Glutamatergic neuron (in vitro differentiated cells): ENCODE results near the gene STON2. TPM values are rescaled to one million over a fixed set of nuclear protein-coding genes. Genes with fewer than 3 reads are reported as not detected.

Experiments
- DNase-seq: peaks from one replicate; pipeline ENCODE4 v3.0.0; 2022
- H3K27ac Mint-ChIP-seq: one replicate; pipeline ENCODE4 v1.8.0; 2020; ENCODE audit warnings: mild to moderate bottlenecking, mixed read lengths, inconsistent platforms; ENCODE audit not compliant: unreplicated experiment
- H3K27me3 Mint-ChIP-seq: one replicate; pipeline ENCODE4 v1.8.0; 2020; ENCODE audit warnings: mild to moderate bottlenecking, moderate library complexity, mixed read lengths, inconsistent platforms; ENCODE audit not compliant: unreplicated experiment
- H3K36me3 Mint-ChIP-seq: one replicate; pipeline ENCODE4 v1.8.0; 2020; ENCODE audit warnings: mild to moderate bottlenecking, mixed read lengths, inconsistent platforms; ENCODE audit not compliant: unreplicated experiment
- H3K4me1 Mint-ChIP-seq: one replicate; pipeline ENCODE4 v1.8.0; 2020; ENCODE audit warnings: mild to moderate bottlenecking, low read depth, mixed read lengths, inconsistent platforms; ENCODE audit not compliant: unreplicated experiment
- H3K4me3 Mint-ChIP-seq: one replicate; pipeline ENCODE4 v1.8.0; 2020; ENCODE audit warnings: mild to moderate bottlenecking, mixed read lengths, inconsistent platforms; ENCODE audit not compliant: unreplicated experiment
- H3K9me3 Mint-ChIP-seq: one replicate; pipeline ENCODE4 v1.8.0; 2020; ENCODE audit warnings: mild to moderate bottlenecking, moderate library complexity, mixed read lengths, inconsistent platforms; ENCODE audit not compliant: unreplicated experiment
- total RNA-seq: library from RNA; stranded (reverse); fragmentation: NEBNext Ultra II Directional; extraction: Animal tissue kit (Norgen Biotek cat#: 25700); gene quantifications from one replicate; pipeline ENCODE4 v1.2.1, GENCODE V29; 2021; ENCODE audit not compliant: unreplicated experiment
- TF ChIP-seq, protein P1 (sequence below): fragments of 200-600 bp; sonication (generic); IDR thresholded peaks from one replicate; pipeline ENCODE4 v1.5.0; 2021; ENCODE audit not compliant: partially characterized antibody, unreplicated experiment

Gene STON2
- total RNA-seq, 1 donor from 2014 or later, result 278 TPM

DNA sequence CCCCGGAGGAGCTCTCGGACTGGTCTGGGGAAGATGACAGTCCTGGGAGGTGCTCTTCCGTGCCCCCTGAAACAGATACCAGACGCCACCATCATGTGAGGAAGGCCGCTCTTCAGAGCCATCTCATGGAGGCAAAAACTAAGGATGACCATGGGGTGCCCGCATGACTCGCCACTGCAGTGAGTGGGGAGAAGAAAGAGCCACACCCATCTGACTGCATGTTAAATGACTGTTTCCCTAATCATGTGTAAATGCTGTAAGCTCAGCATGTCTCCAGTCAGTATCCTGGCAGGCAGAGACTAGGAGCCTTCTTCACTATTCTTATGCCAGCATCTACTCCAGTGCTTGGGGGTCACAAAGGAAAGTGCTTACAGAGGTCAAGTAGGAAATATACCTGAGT is 4.0 kb downstream of the STON2 start:
- H3K27ac Mint-ChIP-seq, result no peak overlapping the region

DNA sequence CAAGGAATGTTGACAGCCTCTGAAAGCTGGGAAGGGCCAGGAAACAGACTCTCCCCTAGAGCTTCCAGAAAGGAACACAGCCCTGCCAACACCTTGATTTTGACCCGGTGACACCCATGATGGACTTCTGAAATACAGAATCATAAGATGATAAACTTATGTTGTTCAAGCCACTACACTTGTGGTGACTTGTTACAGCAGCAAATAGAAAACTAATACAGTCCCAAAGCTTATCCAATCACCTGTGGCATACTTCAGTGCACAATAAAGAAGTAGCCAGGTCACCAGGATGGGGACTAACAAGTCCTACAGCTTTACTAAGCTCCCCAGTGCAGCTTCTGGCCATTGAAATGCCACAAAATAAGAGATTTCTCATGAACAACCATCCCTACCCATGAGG is 5.4 kb downstream of the STON2 start:
- Mint-ChIP-seq H3K9me3 (peaks cover 3% of the 10 kb centered on the region), H3K27me3 (no peaks in the 10 kb centered on the region), H3K27ac (no peak overlapping the region), H3K4me1 (peaks cover 19% of the 10 kb centered on the region), H3K4me3 (no peak overlapping the region), H3K36me3 (no peaks in the 10 kb centered on the region)
- no peak for DNase-seq
- TF ChIP-seq, protein P1, sequence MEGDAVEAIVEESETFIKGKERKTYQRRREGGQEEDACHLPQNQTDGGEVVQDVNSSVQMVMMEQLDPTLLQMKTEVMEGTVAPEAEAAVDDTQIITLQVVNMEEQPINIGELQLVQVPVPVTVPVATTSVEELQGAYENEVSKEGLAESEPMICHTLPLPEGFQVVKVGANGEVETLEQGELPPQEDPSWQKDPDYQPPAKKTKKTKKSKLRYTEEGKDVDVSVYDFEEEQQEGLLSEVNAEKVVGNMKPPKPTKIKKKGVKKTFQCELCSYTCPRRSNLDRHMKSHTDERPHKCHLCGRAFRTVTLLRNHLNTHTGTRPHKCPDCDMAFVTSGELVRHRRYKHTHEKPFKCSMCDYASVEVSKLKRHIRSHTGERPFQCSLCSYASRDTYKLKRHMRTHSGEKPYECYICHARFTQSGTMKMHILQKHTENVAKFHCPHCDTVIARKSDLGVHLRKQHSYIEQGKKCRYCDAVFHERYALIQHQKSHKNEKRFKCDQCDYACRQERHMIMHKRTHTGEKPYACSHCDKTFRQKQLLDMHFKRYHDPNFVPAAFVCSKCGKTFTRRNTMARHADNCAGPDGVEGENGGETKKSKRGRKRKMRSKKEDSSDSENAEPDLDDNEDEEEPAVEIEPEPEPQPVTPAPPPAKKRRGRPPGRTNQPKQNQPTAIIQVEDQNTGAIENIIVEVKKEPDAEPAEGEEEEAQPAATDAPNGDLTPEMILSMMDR, result no peak

More for the DNA sequence above, 4.0 kb downstream of the STON2 start:
- no peaks in the 10 kb centered on the region for H3K9me3 Mint-ChIP-seq
- H3K27me3 Mint-ChIP-seq, result no peaks in the 10 kb centered on the region
- H3K36me3 Mint-ChIP-seq, result no peaks in the 10 kb centered on the region
- no peak overlapping the region for H3K4me3 Mint-ChIP-seq
- H3K4me1 Mint-ChIP-seq, result peaks cover 9% of the 10 kb centered on the region
- TF ChIP-seq, protein P1, result no peak
- no peak for DNase-seq

DNA sequence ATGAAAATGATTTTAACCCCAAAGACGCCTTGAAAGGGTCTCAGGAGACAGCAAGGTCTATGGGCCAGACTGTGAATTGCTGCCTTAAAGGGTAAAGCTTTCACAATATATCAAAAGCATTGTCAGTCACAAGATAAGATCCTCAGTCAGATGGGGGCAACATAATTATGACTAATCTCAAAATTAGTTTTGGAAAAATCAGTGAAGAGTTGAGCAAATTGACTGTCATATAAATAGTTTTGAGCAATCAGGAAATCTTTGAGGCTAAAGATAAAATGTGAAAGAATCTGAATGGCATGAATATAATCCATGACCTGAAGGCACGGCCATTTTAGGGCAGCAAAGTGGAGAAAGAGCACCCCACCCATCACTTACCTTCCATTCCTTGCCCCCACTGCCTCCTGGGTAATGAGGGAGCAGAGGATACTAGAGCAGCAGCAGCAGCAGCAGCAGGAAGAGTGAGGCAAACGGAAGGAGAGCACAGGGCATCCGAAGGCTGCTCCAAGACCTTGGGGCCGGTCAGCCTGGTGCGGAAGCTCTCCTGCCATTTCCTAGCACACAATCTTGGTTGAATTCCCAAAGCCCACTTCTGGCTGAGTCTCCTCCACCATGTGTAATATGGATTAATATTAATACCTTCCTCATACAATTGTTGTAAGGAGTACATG is 7.0 kb downstream of the STON2 start:
- Mint-ChIP-seq H3K9me3 (peaks cover 4% of the 10 kb centered on the region), H3K4me1 (peaks cover 29% of the 10 kb centered on the region), H3K27ac (peak overlapping the region; percentile 64), H3K4me3 (no peak overlapping the region), H3K36me3 (peaks cover 7% of the 10 kb centered on the region), H3K27me3 (no peaks in the 10 kb centered on the region)
- TF ChIP-seq, protein P1, result no peak
- no peak for DNase-seq

DNA sequence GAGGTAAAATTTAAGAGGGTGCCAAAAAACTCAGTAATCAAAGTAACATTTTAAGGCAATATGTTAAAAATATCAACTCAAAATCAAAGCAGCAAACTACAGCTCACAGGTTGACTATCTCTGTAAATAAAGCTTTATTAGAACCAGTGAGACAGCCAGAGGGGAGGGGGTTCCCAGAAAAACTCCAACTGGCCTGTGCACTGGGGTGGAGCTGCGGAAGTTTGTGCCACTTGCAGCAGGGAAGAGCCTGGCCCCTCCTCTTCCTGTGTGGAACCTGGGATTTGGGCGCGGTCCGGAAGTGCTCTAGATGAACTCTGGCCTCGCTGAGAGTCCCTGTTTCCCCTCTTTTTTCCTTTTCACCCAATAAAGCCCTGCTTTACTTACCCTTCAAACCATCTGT is 8.1 kb downstream of the STON2 start:
- TF ChIP-seq, protein P1, result no peak
- no peak for DNase-seq
- peaks cover 4% of the 10 kb centered on the region for H3K9me3 Mint-ChIP-seq
- H3K27ac Mint-ChIP-seq, result no peak overlapping the region
- H3K36me3 Mint-ChIP-seq, result peaks cover 7% of the 10 kb centered on the region
- peaks cover 32% of the 10 kb centered on the region for H3K4me1 Mint-ChIP-seq
- H3K4me3 Mint-ChIP-seq, result no peak overlapping the region
- no peaks in the 10 kb centered on the region for H3K27me3 Mint-ChIP-seq

DNA sequence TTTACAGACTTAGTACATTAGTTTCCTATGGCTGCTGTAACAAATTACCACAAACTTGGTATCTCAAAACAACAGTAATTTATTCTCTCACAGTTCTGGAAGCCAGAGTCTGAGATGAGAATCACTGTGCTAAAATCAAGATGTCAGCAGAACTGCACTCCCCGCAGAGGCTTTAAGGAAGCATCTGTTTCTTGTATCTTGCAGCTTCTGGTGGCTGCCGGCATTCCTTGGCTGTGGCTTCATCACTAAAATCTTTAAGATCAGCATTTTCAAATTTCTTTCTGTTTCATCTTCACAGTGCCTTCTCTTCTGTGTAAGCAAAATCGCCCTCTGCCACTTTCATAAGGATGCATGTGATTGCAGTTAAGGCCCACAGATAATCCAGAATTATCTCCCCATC is 9.4 kb downstream of the STON2 start:
- peaks cover 7% of the 10 kb centered on the region for H3K36me3 Mint-ChIP-seq
- H3K4me3 Mint-ChIP-seq, result no peak overlapping the region
- H3K27me3 Mint-ChIP-seq, result no peaks in the 10 kb centered on the region
- H3K27ac Mint-ChIP-seq, result peak overlapping the region; percentile 64
- DNase-seq, result no peak
- TF ChIP-seq, protein P1, result no peak
- peaks cover 43% of the 10 kb centered on the region for H3K4me1 Mint-ChIP-seq
- peaks cover 4% of the 10 kb centered on the region for H3K9me3 Mint-ChIP-seq
